Natural killer cell (primary cell): ENCODE results near the gene POU6F2. TPM values are rescaled to one million over a fixed set of nuclear protein-coding genes. Genes with fewer than 3 reads are reported as not detected.

Source experiments
- ATAC-seq, 3 donors: fragments of 150-1000 bp in 2 of 3; fragments of 200-7000 bp in 1 of 3; cut with Tn5 transposase; 1 replicate in 1 of 3; 2 replicates in 2 of 3; pipeline ENCODE4 v1.10.0; 2021; ENCODE audit warnings: mild to moderate bottlenecking in 2 of 3, moderate library complexity in 2 of 3
- DNase-seq, 2 donors: peaks; one replicate each; pipeline versions ENCODE4 v3.0.0 to v3.0.0-alpha.2; 2013 to 2021; ENCODE audit warnings: mixed read lengths in 1 of 2
- H3K27ac ChIP-seq: one replicate; pipeline ENCODE4 v1.5.1; 2013; ENCODE audit warnings: mild to moderate bottlenecking, low read length
- H3K27me3 ChIP-seq: one replicate; pipeline ENCODE4 v1.6.1; 2013; ENCODE audit warnings: low read length; ENCODE audit not compliant: control insufficient read depth, insufficient read depth
- H3K36me3 ChIP-seq: one replicate; pipeline ENCODE4 v1.6.1; 2013; ENCODE audit warnings: low read length; ENCODE audit not compliant: control insufficient read depth, insufficient read depth
- H3K4me1 ChIP-seq: one replicate; pipeline ENCODE4 v1.6.1; 2013; ENCODE audit warnings: low read length; ENCODE audit not compliant: control insufficient read depth, insufficient read depth
- H3K4me3 ChIP-seq: one replicate; pipeline ENCODE4 v1.5.1; 2013; ENCODE audit warnings: low read length
- H3K9me3 ChIP-seq: one replicate; pipeline ENCODE4 v1.6.1; 2013; ENCODE audit warnings: low read length; ENCODE audit not compliant: control insufficient read depth, insufficient read depth
- H3K27ac Mint-ChIP-seq, 2 donors: one replicate each; pipeline ENCODE4 v1.8.0; 2022; ENCODE audit warnings: mild to moderate bottlenecking in 2 of 2, mixed read lengths in 2 of 2, moderate library complexity in 1 of 2
- H3K27me3 Mint-ChIP-seq, 2 donors: one replicate each; pipeline ENCODE4 v1.8.0; 2022; ENCODE audit warnings: low read depth in 2 of 2, mixed read lengths in 2 of 2
- H3K36me3 Mint-ChIP-seq: one replicate; pipeline ENCODE4 v1.8.0; 2022; ENCODE audit warnings: mixed read lengths
- H3K4me1 Mint-ChIP-seq, 2 donors: one replicate each; pipeline ENCODE4 v1.8.0; 2022; ENCODE audit warnings: mixed read lengths in 2 of 2
- H3K4me3 Mint-ChIP-seq: one replicate; pipeline ENCODE4 v1.8.0; 2022; ENCODE audit warnings: mild to moderate bottlenecking, moderate library complexity, mixed read lengths
- H3K9me3 Mint-ChIP-seq, 2 donors: one replicate each; pipeline ENCODE4 v1.8.0; 2022; ENCODE audit warnings: mixed read lengths in 2 of 2
- CTCF ChIP-seq: fragments of 200-600 bp; IDR thresholded peaks from one replicate; pipeline ENCODE4 v1.8.0; 2022; ENCODE audit warnings: antibody characterized with exemption
- WGBS: methylation state at CpG from one replicate; pipeline ENCODE4 v1.1.7; 2013; ENCODE audit warnings: missing lambda C conversion rate; ENCODE audit not compliant: insufficient coverage; 5-methylcytosine and 5-hydroxymethylcytosine counted together
- intact Hi-C: fragments of 100-400 bp; cut with micrococcal nuclease; formaldehyde crosslinking; loops from one replicate; pipeline ENCODE4 v1.14.2; 2022
- total RNA-seq, 4 donors: library from RNA; stranded (reverse); fragments of 120-200 nt in 1 of 4; gene quantifications; one replicate each; pipeline versions ENCODE4 v1.2.3 to v1.2.4, GENCODE V29; 2013 to 2022

POU6F2 gene
- total RNA-seq, 3 donors from 2014 or later (not counting 1 experiment from before 2014, with no cell fraction given) = 0.28 to 0.29 TPM; not detected in 1

DNA sequence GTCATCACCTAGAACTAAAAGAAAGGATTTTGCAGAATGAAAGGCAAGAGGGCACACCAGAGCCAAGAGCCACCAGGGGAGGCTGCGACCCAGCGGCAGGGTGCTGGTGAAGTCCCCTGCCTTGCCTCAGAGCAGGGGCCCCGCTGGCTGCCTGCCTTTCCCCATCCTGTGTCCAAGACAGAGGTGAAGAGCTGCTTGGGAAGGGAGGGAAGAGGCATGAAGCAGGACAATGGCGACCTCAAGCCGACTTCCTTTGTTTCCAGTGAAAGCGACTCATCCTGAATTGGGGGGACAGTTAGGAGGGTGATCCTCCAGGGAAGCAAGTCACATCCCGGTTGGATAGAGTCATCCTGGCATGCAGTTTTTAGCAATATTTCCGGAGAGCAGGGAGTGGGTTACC, 333.0 kb downstream of the POU6F2 start:
- H3K4me1 Mint-ChIP-seq = no peaks in the 10 kb centered on the region
- H3K9me3 Mint-ChIP-seq = no peaks in the 10 kb centered on the region
- no peak for TF ChIP-seq CTCF
- no peak overlapping the region for H3K4me3 ChIP-seq
- no peak overlapping the region for H3K27ac Mint-ChIP-seq
- no peak for DNase-seq
- no peaks in the 10 kb centered on the region for H3K27me3 ChIP-seq
- no peaks in the 10 kb centered on the region for H3K4me1 ChIP-seq
- intact Hi-C loops = no loop called here
- H3K27me3 Mint-ChIP-seq = peaks cover 10 to 18% of the 10 kb centered on the region in 2 donors
- 72% methylated on average over 8 of the region's 8 CpGs for WGBS
- no peak overlapping the region for H3K27ac ChIP-seq
- H3K36me3 ChIP-seq = no peaks in the 10 kb centered on the region
- H3K36me3 Mint-ChIP-seq = no peaks in the 10 kb centered on the region
- no peak overlapping the region for H3K4me3 Mint-ChIP-seq
- H3K9me3 ChIP-seq = no peaks in the 10 kb centered on the region
- no peak for ATAC-seq

DNA sequence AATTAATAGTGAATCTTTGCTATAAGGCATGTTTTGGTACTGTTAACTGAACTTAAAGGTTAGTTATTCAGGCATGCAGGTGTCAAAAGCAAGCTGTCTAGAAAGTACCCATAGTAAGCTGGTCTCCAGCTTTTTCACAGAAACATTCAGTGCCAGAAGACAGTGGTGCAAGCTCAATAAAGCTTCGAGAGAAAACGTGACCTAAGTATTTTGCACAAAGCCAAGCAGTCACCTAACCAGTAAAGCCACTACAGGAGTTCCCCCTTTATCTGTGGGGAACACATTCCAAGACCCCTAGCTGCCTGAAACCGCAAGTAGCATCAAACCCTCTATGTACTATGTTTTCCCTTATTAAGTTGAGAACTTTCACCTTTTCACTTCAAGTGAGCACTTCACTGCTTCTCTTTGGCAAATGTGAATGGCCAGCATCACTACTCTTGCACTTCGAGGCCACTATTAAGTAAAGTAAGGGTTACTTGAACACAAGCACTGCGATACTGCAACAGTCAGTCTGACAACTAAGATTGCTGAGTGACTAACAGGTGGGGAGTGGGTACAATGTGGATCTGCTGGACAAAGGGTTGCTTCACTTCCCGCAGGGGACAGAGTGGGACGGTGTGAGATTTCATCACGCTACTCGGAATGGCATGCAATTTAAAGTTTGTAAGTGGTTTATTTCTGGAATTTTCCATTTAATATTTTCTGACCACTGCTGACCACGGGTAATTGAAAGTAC, 334.7 kb downstream of the POU6F2 start:
- H3K9me3 ChIP-seq = no peaks in the 10 kb centered on the region
- no peaks in the 10 kb centered on the region for H3K27me3 ChIP-seq
- H3K27ac Mint-ChIP-seq = no peak overlapping the region
- no peaks in the 10 kb centered on the region for H3K36me3 Mint-ChIP-seq
- no peaks in the 10 kb centered on the region for H3K36me3 ChIP-seq
- H3K27ac ChIP-seq = no peak overlapping the region
- DNase-seq (no peak), ATAC-seq (no peak)
- intact Hi-C loops = no loop called here
- H3K4me1 Mint-ChIP-seq = no peaks in the 10 kb centered on the region
- TF ChIP-seq CTCF = no peak
- H3K4me3 Mint-ChIP-seq = no peak overlapping the region
- no peaks in the 10 kb centered on the region for H3K9me3 Mint-ChIP-seq
- H3K4me1 ChIP-seq = no peaks in the 10 kb centered on the region
- H3K4me3 ChIP-seq = no peak overlapping the region
- peaks cover 10 to 18% of the 10 kb centered on the region in 2 donors for H3K27me3 Mint-ChIP-seq
- WGBS = 78% methylated on average over 10 of the region's 10 CpGs

DNA sequence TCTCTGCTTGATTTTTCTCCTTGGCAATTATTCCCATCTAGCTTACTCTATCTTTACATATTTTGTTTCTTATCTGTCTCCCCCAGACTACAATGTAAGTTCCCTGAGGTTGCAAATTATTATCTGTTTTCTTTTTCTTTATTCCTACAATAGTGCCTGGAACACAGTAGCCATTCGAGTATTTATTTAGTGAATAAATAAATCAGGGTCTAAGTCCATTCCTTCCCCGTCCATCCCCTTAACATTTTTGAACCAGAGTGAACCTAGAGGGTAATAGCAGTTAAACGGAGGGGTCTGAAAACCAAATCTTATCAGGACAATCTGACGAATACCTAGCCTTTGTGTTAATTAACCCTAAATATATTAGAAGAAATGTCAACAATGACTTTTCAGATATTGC, 335.7 kb downstream of the POU6F2 start:
- ATAC-seq (no peak), DNase-seq (no peak)
- no peaks in the 10 kb centered on the region for H3K4me1 Mint-ChIP-seq
- H3K4me3 ChIP-seq = no peak overlapping the region
- no peaks in the 10 kb centered on the region for H3K4me1 ChIP-seq
- H3K9me3 ChIP-seq = no peaks in the 10 kb centered on the region
- H3K27ac ChIP-seq = no peak overlapping the region
- no peak for TF ChIP-seq CTCF
- no peaks in the 10 kb centered on the region for H3K27me3 ChIP-seq
- no peaks in the 10 kb centered on the region for H3K36me3 ChIP-seq
- peaks cover 10 to 25% of the 10 kb centered on the region in 2 donors for H3K27me3 Mint-ChIP-seq
- H3K9me3 Mint-ChIP-seq = no peaks in the 10 kb centered on the region
- no peaks in the 10 kb centered on the region for H3K36me3 Mint-ChIP-seq
- intact Hi-C loops = no loop called here
- H3K4me3 Mint-ChIP-seq = no peak overlapping the region
- no peak overlapping the region for H3K27ac Mint-ChIP-seq
- 86% methylated on average over 4 of the region's 4 CpGs for WGBS

DNA sequence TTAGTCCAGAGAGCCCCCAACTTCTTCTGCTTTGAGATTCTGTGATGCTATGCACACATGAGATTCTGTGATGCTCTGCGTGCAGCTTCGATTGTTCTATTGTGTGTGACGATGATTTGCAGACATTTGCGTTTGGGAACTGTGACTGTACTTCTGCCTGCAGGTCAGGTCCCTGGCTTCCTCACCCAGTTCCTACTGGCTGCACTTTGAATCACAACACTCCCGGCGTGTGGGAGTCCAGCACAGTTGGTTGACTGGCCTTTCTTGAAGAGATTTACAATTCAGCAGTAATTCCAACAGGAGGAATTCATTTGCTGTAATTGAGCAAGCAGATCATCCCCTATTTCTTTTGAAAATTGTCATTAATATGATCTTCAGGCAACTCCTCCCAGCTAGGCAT, 336.3 kb downstream of the POU6F2 start:
- H3K27me3 Mint-ChIP-seq = peaks cover 7 to 29% of the 10 kb centered on the region in 2 donors
- Histone ChIP-seq H3K27me3 (no peaks in the 10 kb centered on the region), H3K9me3 (no peaks in the 10 kb centered on the region), H3K27ac (no peak overlapping the region), H3K36me3 (no peaks in the 10 kb centered on the region), H3K4me3 (no peak overlapping the region), H3K4me1 (no peaks in the 10 kb centered on the region)
- H3K27ac Mint-ChIP-seq = no peak overlapping the region
- ATAC-seq (no peak), DNase-seq (no peak)
- no peaks in the 10 kb centered on the region for H3K4me1 Mint-ChIP-seq
- H3K36me3 Mint-ChIP-seq = no peaks in the 10 kb centered on the region
- no peak for TF ChIP-seq CTCF
- no peak overlapping the region for H3K4me3 Mint-ChIP-seq
- WGBS = 96% methylated on average over 6 of the region's 6 CpGs
- H3K9me3 Mint-ChIP-seq = no peaks in the 10 kb centered on the region
- intact Hi-C loops = no loop called here
